Measurements from ENCODE around the gene DDRGK1.
A peak's percentile ranks its signal among the peaks of the same experiment; 100 is the strongest.
"Not testable (repeated sequence)": the region's sequence is repeated elsewhere in the genome, so short reads cannot be mapped to it uniquely, and the experiment has no call there.

Gene DDRGK1

GRCh38 chr20:3158968-3159431, 45.5 kb downstream of the DDRGK1 start:
- no peak for DNase-seq (ENCODE audit: low read depth, low spot score)
- ChIA-PET CTCF (no interaction called here), POLR2A (interaction anchor here (0.5 to 0.6 kb wide), 2 partner anchors 10 to 15 kb away, joined by 3 read pairs; no protein-coding TSS in a partner anchor)
- H3K4me3 ChIP-seq (ENCODE audit: low read depth, low read length), result peak overlapping the region; percentile 82
- no peak for TF ChIP-seq CTCF (IDR thresholded peaks at IDR 0.05; ENCODE audit: insufficient read depth, low read length, missing control alignments)

GRCh38 chr20:3157817-3158216, 46.7 kb downstream of the DDRGK1 start:
- no peak for TF ChIP-seq CTCF (IDR thresholded peaks at IDR 0.05; ENCODE audit: insufficient read depth, low read length, missing control alignments)
- no peak for DNase-seq (ENCODE audit: low read depth, low spot score)
- peak overlapping the region; percentile 25 for H3K4me3 ChIP-seq (ENCODE audit: low read depth, low read length)
- POLR2A ChIA-PET, result no interaction called here
- CTCF ChIA-PET, result no interaction called here

GRCh38 chr20:3156811-3157619, 47.5 kb downstream of the DDRGK1 start:
- ChIA-PET CTCF (interaction anchor here (0.7 kb wide), 1 partner anchor 9 kb away, joined by 3 read pairs; no protein-coding TSS in a partner anchor), POLR2A (no interaction called here)
- DNase-seq (ENCODE audit: low read depth, low spot score), result no peak
- no peak overlapping the region for H3K4me3 ChIP-seq (ENCODE audit: low read depth, low read length)
- TF ChIP-seq CTCF (IDR thresholded peaks at IDR 0.05; ENCODE audit: insufficient read depth, low read length, missing control alignments), result no peak

GRCh38 chr20:3152057-3152644, 52.3 kb downstream of the DDRGK1 start:
- POLR2A ChIA-PET; H3K4me3 ChIP-seq (ENCODE audit: low read depth, low read length); CTCF ChIA-PET; DNase-seq (ENCODE audit: low read depth, low spot score): not testable (repeated sequence)

- CTCF ChIA-PET, result interaction anchor here (0.9 to 1.6 kb wide), 3 partner anchors 9 to 36 kb away, joined by 3 to 4 read pairs (median 3); partner anchors contain the start of genes FASTKD5 and UBOX5
- DNase-seq (ENCODE audit: low read depth, low spot score), result no peak
- H3K4me3 ChIP-seq (ENCODE audit: low read depth, low read length), result no peak overlapping the region
- POLR2A ChIA-PET, result no interaction called here
- TF ChIP-seq CTCF (IDR thresholded peaks at IDR 0.05; ENCODE audit: insufficient read depth, low read length, missing control alignments), result no peak
Measured at GRCh38 chr20:3150908-3151307, 53.6 kb downstream of the DDRGK1 start.

- ChIA-PET POLR2A (no interaction called here), CTCF (no interaction called here)
- no peak for DNase-seq (ENCODE audit: low read depth, low spot score)
- no peak for TF ChIP-seq CTCF (IDR thresholded peaks at IDR 0.05; ENCODE audit: insufficient read depth, low read length, missing control alignments)
- H3K4me3 ChIP-seq (ENCODE audit: low read depth, low read length), result no peak overlapping the region
Measured at GRCh38 chr20:3146732-3147341, 57.6 kb downstream of the DDRGK1 start.
